NCI-H69 (cell line): Measurements from ENCODE around the gene SIRT7.
"Not testable (repeated sequence)": the region's sequence is repeated elsewhere in the genome, so short reads cannot be mapped to it uniquely, and the experiment has no call there.

Experiments
- DNase-seq: peaks from one replicate; lab custom pipeline; 2025; lab: John Stamatoyannopoulos, UW

Gene SIRT7

GRCh38 chr17:81954131-81955057, 36.4 kb upstream of the SIRT7 start:
- DNase-seq, result no peak

- not testable (repeated sequence) for DNase-seq
These were observed 35.5 kb upstream of the SIRT7 start for GRCh38 chr17:81953443-81953842.

GRCh38 chr17:81952792-81953228, 34.8 kb upstream of the SIRT7 start:
- DNase-seq, result no peak

GRCh38 chr17:81951785-81952684, 34.1 kb upstream of the SIRT7 start:
- peak; percentile 59 for DNase-seq

GRCh38 chr17:81950501-81950900, 32.5 kb upstream of the SIRT7 start:
- DNase-seq, result no peak

GRCh38 chr17:81948635-81949378, 30.8 kb upstream of the SIRT7 start:
- DNase-seq, result no peak

GRCh38 chr17:81947189-81947588, 29.2 kb upstream of the SIRT7 start, which contains the start of gene MYADML2:
MYADML2 (minus strand) TSS chr17:81947233; CDS start chr17:81941741, 5,492 bp downstream.
- DNase-seq, result no peak

GRCh38 chr17:81944858-81945257, 26.9 kb upstream of the SIRT7 start:
- DNase-seq, result no peak

- no peak for DNase-seq
These were observed 24.2 kb upstream of the SIRT7 start for GRCh38 chr17:81942167-81942553.

- peak; percentile 60 for DNase-seq
These were observed 23.6 kb upstream of the SIRT7 start for GRCh38 chr17:81941484-81942166.

- DNase-seq, result no peak
These were observed 22.8 kb upstream of the SIRT7 start for GRCh38 chr17:81940538-81941483.

GRCh38 chr17:81939881-81940385, 22.0 kb upstream of the SIRT7 start:
- DNase-seq, result no peak

GRCh38 chr17:81939218-81939617, 21.2 kb upstream of the SIRT7 start:
- DNase-seq, result no peak

GRCh38 chr17:81935709-81936084, 17.7 kb upstream of the SIRT7 start:
- no peak for DNase-seq

- DNase-seq, result no peak
These were observed 17.1 kb upstream of the SIRT7 start for GRCh38 chr17:81934850-81935708.

GRCh38 chr17:81934098-81934757, 16.3 kb upstream of the SIRT7 start:
- DNase-seq, result no peak

GRCh38 chr17:81933178-81933699, 15.3 kb upstream of the SIRT7 start:
- DNase-seq, result no peak

- DNase-seq, result no peak
These were observed 14.5 kb upstream of the SIRT7 start for GRCh38 chr17:81932333-81932983.
